ENCODE data around the gene TMEM120B. TPM values are rescaled to one million over a fixed set of nuclear protein-coding genes. Genes with fewer than 3 reads are reported as not detected.

TMEM120B gene
- total RNA-seq, 3 donors from 2014 or later: 5.4 to 8.2 (median 6.1) TPM

DNA sequence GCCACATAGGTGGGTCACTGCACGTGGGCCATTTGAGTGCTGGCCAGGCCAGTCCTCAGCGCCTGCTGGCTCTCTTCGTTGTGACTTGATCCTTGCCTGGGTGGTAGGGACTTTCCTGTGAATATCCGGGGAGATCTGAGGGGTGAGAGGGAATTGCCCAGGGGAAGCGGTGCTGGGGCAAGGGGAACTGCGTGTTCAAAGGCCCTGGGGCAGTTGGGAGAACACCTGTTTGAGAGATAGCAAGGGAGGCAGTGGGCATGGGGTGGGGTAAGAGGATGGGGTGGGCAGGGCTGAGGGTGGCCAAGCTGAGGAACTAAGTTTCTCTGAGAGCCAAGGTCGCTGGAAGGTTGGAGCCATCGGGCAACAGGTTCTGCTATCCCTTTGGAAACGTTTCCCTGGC, 116.3 kb downstream of the TMEM120B start:
- no peak overlapping the region for H3K4me3 ChIP-seq
- H3K4me1 ChIP-seq: no peaks in the 10 kb centered on the region
- no peaks in the 10 kb centered on the region for H3K9me3 ChIP-seq
- intact Hi-C loops (cut with DNase I; ENCODE audit: low total_unique reads): loop anchor here (10.0 kb wide), 1 partner anchor 306 kb away; no protein-coding TSS in a partner anchor
- no peak overlapping the region for H3K27ac ChIP-seq
- H3K36me3 ChIP-seq: peaks cover 22% of the 10 kb centered on the region
- no peak for DNase-seq (ENCODE audit: low spot score in 2 of 2)
- no peaks in the 10 kb centered on the region for H3K27me3 ChIP-seq
- no peak for TF ChIP-seq POLR2AphosphoS5 (IDR thresholded peaks at IDR 0.05)
- no peak for TF ChIP-seq POLR2A (IDR thresholded peaks at IDR 0.05)

DNA sequence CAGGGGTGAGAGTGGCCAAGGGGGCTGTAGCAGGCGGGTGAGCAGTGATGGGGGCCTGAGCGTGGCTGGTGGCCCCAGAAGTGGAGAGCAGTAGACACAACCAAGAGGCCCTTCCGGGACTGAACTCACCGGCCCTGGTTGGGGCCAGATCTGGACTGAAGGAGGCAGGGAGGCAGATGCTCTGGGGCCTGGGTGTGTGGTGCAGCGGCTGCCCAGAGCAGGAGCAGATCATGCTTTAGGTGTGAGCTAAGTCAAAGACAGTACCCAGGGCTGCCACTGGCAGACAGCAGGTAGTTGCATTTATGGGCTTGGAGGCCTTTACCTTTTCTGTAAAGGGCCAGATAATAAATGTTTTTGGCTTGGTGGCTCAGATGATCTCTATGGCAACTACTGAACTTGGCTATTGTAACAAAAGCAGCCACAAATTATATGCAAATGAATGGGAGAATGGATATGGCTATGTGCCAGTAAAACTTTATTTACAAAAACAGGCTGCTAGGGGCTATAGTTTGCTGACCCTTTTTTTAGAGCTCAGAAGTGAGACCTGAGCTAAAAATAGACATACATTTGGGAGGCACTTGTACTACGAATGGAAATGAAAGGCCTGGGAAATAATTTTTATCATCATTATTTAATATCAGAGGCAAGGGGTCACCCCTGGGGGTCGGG, 116.8 kb downstream of the TMEM120B start:
- TF ChIP-seq, protein P1, sequence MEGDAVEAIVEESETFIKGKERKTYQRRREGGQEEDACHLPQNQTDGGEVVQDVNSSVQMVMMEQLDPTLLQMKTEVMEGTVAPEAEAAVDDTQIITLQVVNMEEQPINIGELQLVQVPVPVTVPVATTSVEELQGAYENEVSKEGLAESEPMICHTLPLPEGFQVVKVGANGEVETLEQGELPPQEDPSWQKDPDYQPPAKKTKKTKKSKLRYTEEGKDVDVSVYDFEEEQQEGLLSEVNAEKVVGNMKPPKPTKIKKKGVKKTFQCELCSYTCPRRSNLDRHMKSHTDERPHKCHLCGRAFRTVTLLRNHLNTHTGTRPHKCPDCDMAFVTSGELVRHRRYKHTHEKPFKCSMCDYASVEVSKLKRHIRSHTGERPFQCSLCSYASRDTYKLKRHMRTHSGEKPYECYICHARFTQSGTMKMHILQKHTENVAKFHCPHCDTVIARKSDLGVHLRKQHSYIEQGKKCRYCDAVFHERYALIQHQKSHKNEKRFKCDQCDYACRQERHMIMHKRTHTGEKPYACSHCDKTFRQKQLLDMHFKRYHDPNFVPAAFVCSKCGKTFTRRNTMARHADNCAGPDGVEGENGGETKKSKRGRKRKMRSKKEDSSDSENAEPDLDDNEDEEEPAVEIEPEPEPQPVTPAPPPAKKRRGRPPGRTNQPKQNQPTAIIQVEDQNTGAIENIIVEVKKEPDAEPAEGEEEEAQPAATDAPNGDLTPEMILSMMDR (IDR thresholded peaks at IDR 0.05): no peak
- TF ChIP-seq POLR2AphosphoS5 (IDR thresholded peaks at IDR 0.05) (no peak), POLR2A (IDR thresholded peaks at IDR 0.05) (no peak)
- H3K36me3 ChIP-seq: peaks cover 22% of the 10 kb centered on the region
- no peaks in the 10 kb centered on the region for H3K9me3 ChIP-seq
- intact Hi-C loops (cut with DNase I; ENCODE audit: low total_unique reads): loop anchor here (10.0 kb wide), 1 partner anchor 305 kb away; no protein-coding TSS in a partner anchor
- H3K4me1 ChIP-seq: no peaks in the 10 kb centered on the region
- H3K27ac ChIP-seq: no peak overlapping the region
- no peak overlapping the region for H3K4me3 ChIP-seq
- DNase-seq (ENCODE audit: low spot score in 2 of 2): no peak
- H3K27me3 ChIP-seq: no peaks in the 10 kb centered on the region

DNA sequence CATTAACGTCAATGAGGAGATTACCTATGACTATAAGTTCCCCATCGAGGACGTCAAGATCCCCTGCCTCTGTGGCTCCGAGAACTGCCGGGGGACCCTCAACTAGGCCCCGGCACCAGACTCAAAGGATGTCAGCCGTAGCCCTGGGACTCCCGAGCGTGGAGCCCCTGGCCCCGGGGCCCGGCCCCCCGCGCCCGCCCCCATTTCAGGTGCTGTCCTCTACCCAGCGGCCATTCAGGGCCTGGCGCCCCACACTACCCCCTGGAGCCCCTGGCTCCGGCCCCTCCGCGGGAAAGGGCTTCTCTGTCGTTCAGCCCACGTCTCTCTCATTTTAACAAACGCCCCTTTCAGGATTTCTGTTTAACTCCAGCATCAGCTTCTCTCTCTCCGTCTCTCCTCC, 117.6 kb downstream of the TMEM120B start:
- Histone ChIP-seq H3K27me3 (no peaks in the 10 kb centered on the region), H3K36me3 (peaks cover 22% of the 10 kb centered on the region), H3K4me3 (no peak overlapping the region), H3K9me3 (no peaks in the 10 kb centered on the region), H3K27ac (no peak overlapping the region), H3K4me1 (no peaks in the 10 kb centered on the region)
- TF ChIP-seq POLR2AphosphoS5 (IDR thresholded peaks at IDR 0.05): no peak
- no peak for TF ChIP-seq POLR2A (IDR thresholded peaks at IDR 0.05)
- TF ChIP-seq, protein P1 (IDR thresholded peaks at IDR 0.05): no peak
- intact Hi-C loops (cut with DNase I; ENCODE audit: low total_unique reads): no loop called here
- DNase-seq (ENCODE audit: low spot score in 2 of 2): no peak

DNA sequence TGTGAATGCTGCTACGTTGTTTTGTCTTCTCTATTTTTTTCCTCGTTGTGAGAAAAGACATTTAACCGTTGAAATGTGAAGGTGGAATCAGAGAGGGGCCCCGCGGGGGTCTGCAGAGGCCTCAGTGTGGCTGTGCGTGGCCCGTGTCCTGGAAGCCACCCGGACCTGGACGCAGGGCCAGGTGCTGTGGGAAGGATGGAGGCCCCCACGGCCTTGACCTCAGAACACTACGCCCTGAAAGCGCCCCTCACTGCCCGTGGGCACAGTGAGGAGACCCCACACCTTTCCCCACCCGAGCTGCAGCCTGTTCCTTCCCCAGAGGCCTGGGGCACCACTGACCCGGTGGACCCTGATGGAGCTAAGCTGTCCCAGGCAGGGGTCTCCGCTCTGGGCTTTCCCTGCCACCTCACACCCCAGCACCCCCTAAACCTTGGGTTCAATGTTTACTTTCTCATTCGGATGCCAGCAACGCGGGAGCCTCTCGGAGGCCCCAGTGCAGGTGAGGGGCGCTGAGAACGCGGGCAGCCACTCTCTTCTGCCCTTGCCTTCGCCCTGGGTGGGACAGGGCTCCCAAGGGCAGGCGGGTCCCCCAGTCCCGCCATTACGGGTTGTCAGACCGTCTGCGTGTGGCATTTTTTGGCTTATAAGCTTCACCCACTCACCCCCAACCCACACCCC, 118.2 kb downstream of the TMEM120B start:
- Histone ChIP-seq H3K27me3 (no peaks in the 10 kb centered on the region), H3K4me3 (no peak overlapping the region), H3K27ac (no peak overlapping the region), H3K9me3 (no peaks in the 10 kb centered on the region), H3K4me1 (no peaks in the 10 kb centered on the region), H3K36me3 (peaks cover 22% of the 10 kb centered on the region)
- intact Hi-C loops (cut with DNase I; ENCODE audit: low total_unique reads): no loop called here
- TF ChIP-seq, protein P1 (IDR thresholded peaks at IDR 0.05): no peak
- TF ChIP-seq POLR2A (IDR thresholded peaks at IDR 0.05): no peak
- no peak for TF ChIP-seq POLR2AphosphoS5 (IDR thresholded peaks at IDR 0.05)
- DNase-seq (ENCODE audit: low spot score in 2 of 2): no peak

Other genes starting within 250 kb of the TMEM120B start
- gene KDM2B, start 131.7 kb upstream of the TMEM120B start, total RNA-seq: 10 to 100 TPM; 12.3 to 26.8 (median 16.7) TPM
- 10 to 100 TPM in 1 of 3 donors, 1 to 10 TPM in 2; 6.0 to 12.5 (median 6.7) TPM for gene ORAI1, start 86.2 kb upstream of the TMEM120B start, total RNA-seq
- 1 to 10 TPM in 1 of 3 donors, under 1 TPM in 1, not detected in 1; 0.29 to 2.0 TPM for gene MORN3, start 43.1 kb upstream of the TMEM120B start, total RNA-seq
- 10 to 100 TPM in 2 of 3 donors, 1 to 10 TPM in 1; 5.8 to 13.1 (median 12.0) TPM for gene RHOF, start 80.9 kb downstream of the TMEM120B start, total RNA-seq
- 1 to 10 TPM; 4.2 to 7.9 (median 6.1) TPM for gene SETD1B, start 91.3 kb downstream of the TMEM120B start, total RNA-seq
- gene HPD, start 146.1 kb downstream of the TMEM120B start, total RNA-seq: 1 to 10 TPM in 1 of 3 donors, under 1 TPM in 1, not detected in 1; 0.64 to 1.6 TPM
- gene PSMD9, start 176.0 kb downstream of the TMEM120B start, total RNA-seq: 10 to 100 TPM; 34.7 to 65.3 (median 37.9) TPM
- gene CFAP251, start 205.8 kb downstream of the TMEM120B start, total RNA-seq: 1 to 10 TPM; 4.8 to 8.2 (median 6.7) TPM

All from breast epithelium (tissue), 4 donors.